COLO829 (cell line): ENCODE results near the gene CACNG7.
"Not testable (repeated sequence)": the region's sequence is repeated elsewhere in the genome, so short reads cannot be mapped to it uniquely, and the experiment has no call there.

Experiments used
- DNase-seq: peaks from one replicate; pipeline ENCODE4 v3.0.0; 2012; ENCODE audit warnings: low spot score

Gene CACNG7

GRCh38 chr19:53906211-53907192 is 2.6 kb upstream of the CACNG7 start:
- DNase-seq, result no peak

- DNase-seq, result no peak
These were observed 1.9 kb upstream of the CACNG7 start for GRCh38 chr19:53907193-53907581.

GRCh38 chr19:53907690-53908089 is 1.4 kb upstream of the CACNG7 start:
- no peak for DNase-seq

- DNase-seq, result peak; percentile 62
These were observed 758 bp upstream of the CACNG7 start for GRCh38 chr19:53908106-53908934.

- no peak for DNase-seq
These were observed 542 bp downstream of the CACNG7 start for GRCh38 chr19:53909471-53910169.

- DNase-seq, result no peak
These were observed 1.1 kb downstream of the CACNG7 start for GRCh38 chr19:53910170-53910518.

GRCh38 chr19:53912653-53913052 is 3.6 kb downstream of the CACNG7 start:
- DNase-seq, result no peak

- DNase-seq, result peak; percentile 41
These were observed 5.9 kb downstream of the CACNG7 start for GRCh38 chr19:53915000-53915399.

- no peak for DNase-seq
These were observed 6.9 kb downstream of the CACNG7 start for GRCh38 chr19:53916004-53916403.

- no peak for DNase-seq
These were observed 8.3 kb downstream of the CACNG7 start for GRCh38 chr19:53917356-53917755.

- DNase-seq, result peak; percentile 62
These were observed 18.7 kb downstream of the CACNG7 start for GRCh38 chr19:53927739-53928138.

- DNase-seq, result no peak
These were observed 27.0 kb downstream of the CACNG7 start for GRCh38 chr19:53936029-53936428.

GRCh38 chr19:53942001-53942786 is 33.1 kb downstream of the CACNG7 start:
- DNase-seq, result peak; percentile 69

GRCh38 chr19:53944416-53944815 is 35.3 kb downstream of the CACNG7 start:
- no peak for DNase-seq

GRCh38 chr19:53944933-53945332 is 35.9 kb downstream of the CACNG7 start:
- DNase-seq, result no peak

- no peak for DNase-seq
These were observed 36.4 kb downstream of the CACNG7 start for GRCh38 chr19:53945441-53945840.

- DNase-seq, result no peak
These were observed 36.9 kb downstream of the CACNG7 start for GRCh38 chr19:53945998-53946397.

- no peak for DNase-seq
These were observed 38.5 kb downstream of the CACNG7 start for GRCh38 chr19:53947624-53948023.

- DNase-seq, result not testable (repeated sequence)
These were observed 39.5 kb downstream of the CACNG7 start for GRCh38 chr19:53948611-53949010.

- DNase-seq, result no peak
These were observed 42.4 kb downstream of the CACNG7 start for GRCh38 chr19:53951436-53951835.

- DNase-seq, result no peak
These were observed 42.9 kb downstream of the CACNG7 start for GRCh38 chr19:53951947-53952346.

GRCh38 chr19:53953383-53953782 is 44.3 kb downstream of the CACNG7 start:
- no peak for DNase-seq
